NCI-H345 (cell line): Measurements from ENCODE around the gene HOXB8.
A peak's percentile ranks its signal among the peaks of the same experiment; 100 is the strongest.

Source experiments
- DNase-seq: peaks from one replicate; lab custom pipeline; 2025; lab: John Stamatoyannopoulos, UW

Gene HOXB8

DNA sequence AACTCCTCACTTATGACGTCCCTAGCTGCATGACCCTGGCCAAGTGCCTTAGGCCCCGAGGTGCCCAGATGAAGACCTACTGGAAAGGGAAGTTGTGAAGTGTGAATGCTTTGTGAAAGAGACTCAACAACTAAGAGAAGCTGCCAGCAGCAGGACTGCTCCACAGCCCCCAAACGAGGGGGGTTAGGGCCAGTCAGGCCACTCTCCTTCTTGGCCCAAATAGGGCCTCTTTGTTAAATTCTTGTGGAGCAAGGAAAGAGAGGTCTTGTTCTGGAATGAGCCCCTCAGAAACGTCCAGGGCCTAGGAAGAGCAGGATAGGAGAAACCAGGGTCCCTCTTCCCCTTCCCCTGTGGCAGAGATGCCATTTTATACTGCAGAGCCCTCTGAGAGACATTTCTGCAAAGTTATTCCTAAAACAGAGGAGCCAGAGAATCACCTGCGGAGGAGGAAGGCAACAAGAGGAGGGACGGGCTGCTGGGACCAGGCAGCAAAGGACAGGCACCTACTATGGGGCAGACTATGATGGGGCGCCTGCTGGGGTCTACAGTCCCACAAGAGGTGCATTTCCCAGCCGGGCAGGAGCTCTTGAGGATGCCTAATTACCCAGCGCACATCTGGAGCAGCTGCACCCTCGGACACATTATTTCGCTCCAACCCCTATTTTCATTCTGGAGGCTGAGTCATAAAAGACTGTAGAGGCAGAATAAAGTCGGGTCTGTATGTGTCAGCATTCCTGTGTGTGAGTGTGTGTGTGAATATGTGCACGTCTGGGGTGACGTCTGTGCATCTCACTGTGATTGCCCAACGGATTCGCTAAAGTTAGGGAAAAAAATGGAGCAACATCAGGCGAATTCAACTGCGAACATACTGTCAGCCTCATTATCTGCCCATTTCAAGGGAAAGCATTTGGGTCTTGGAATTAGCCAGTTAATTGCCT lies 22.5 kb upstream of the HOXB8 start:
- no peak for DNase-seq

- no peak for DNase-seq
These were observed 21.3 kb upstream of the HOXB8 start for GRCh38 chr17:48636177-48637018.

DNA sequence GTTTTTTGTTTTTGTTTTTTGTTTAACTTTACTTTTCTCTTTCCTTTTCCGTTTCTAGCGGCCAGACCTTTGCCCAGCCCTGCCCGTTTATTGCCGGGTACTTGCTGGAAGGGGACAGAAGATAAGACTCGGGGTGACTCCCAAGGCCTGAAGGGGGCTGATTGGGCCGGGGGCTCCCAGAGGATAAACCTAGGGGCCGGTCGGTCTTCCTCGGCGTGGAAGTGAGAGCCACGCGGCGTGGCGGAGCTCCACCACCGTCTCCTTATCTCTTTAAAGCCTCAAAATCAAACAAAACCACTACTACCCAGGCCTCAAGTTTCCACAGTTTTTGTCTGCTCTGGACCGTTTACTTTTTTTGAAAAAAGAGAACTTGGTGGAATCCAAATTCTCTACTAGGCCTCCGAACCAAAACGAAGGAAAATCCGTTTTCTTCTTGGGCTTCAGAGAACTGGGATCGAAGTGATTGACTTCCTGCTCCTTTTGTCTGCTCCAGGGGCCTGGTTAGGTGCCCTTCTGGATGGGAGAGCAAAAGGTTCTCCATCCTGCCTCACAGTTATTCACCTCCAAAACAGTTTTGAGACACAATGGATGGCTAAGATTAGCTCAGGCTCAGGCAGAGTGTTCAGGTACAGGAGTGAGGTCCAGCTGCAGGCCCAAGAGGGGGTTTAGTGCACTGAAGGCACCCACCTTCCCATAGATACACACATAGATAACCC lies 19.6 kb upstream of the HOXB8 start:
- DNase-seq, result no peak

DNA sequence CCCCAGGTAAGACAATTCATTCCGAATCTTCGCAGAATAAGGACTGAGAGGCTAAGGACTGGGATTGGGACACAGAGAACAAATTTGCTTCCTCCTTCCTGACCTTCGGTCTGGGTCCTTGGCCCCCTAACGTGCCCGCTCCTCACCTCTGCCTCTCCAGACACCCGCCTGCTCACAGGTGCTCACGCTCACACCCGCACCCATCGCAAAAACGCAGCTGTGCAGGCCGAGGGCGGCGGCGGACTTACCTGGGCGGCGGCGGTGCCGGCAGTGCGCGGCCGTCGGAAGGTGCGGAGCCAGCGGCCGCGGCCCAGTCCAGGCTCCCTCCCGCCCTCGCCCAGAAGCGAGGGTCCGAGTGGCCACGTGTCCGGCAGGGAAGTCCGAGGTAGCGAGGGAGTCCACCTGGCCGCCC lies 18.2 kb upstream of the HOXB8 start:
- DNase-seq, result no peak

DNA sequence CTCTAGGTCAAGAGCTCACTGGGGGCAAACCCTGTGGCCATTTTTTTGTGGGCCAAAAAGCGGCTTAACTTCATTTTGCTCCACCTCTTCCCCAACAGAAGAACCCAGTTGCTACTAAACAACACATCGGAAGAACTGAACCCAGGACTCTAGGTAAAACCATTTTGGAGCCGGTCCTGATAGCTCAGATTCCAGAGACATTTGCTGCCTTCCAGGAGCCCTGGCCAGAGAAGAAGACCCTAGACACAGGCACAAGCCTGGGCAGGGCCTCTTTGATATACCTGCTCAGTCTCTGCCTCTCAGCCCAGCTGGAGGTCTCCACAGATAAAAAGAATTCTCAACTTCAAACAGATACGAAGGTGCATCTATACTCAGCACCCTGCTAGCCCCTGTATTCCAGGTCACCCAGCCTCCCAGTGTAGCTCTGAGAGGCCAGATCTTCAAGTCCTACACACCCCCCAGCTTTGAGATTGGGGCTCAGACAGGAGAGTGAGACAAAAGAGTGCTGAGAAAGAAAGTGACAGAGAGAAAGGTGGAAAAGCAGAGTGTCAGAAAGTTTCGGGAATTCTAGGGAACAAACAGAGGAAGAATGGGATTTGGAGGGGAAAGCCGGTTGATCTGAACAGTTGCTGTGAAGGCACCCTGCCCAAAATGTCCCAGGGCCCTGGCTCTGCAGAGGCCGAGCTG lies 17.6 kb upstream of the HOXB8 start:
- no peak for DNase-seq

DNA sequence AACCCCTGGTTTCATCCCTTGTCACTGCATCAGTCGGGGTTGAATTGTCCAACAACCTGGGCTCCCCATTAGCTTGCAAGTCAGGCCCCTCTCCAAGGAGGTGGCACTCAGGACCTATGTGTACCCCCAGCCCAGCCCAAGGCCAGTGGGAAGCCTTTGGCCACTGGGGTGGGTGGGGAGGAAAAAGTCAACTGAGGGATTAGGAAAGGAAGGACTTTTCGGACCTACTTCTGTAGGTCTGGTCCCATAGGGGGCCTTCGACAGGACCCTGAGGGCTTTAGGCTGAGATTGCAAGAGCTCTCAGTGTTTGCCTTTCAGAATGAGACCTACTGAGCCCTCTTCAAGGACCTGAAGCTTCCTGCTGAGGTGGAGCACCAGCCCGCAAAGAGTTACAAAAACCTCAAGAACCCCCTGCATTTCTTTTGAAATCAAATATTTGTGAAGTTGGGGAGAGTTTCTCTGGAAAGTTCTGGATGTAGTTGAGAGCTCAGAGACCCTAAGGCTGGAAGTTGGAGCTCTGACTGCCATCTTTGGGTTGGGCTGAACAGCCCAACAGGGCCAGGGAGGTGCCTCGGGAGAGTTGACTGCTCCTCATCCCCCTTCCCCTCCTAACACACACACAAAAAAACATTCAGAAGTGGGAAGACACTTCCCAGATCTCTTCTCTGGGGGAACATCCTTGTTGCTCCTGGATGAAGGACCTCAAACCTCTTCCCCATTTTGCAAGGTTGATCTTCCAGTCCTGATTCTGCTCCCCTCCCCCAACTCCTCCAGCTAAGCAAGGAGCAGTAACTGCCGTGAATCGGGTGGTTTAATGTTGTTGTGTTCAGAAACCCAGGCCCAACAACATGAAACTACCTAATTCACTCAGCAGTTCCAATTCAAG lies 16.8 kb upstream of the HOXB8 start:
- DNase-seq, result no peak

DNA sequence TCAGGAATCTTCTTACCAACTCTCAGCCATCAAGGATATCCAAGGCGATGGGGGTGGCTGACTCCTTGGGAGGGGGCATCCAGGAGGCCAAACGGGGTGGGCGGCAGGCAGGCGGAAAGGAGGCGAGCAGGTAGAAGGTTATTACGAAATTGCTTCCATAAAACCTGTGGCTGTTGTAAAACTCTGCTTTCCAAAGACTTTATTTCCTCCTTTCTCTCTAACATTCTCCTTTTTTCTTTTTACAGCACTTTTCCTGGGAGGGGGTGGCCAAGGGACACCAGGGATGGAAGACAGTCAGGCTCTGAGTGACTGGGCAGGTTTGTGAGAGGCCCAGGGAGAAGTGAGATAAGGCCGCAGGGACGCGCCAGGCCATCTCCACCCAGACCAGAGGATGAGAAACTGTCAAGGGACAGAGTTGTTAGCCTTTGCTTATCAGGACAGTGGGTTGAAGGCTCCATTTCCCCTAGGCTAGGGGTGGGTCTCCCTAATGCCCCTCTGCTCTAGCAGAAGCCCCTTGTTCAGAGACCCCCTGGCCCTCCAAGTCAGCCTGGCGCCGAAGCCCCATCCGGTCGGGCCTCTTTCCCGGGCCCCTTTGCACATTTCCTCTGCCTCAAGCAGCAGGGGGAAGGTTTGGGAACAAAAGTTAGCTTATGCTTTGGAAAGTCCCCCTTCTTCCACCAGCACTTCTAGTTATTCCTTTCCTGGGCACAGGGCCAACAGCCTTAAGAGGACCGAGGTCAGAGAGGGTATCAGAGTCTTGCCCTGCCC lies 16.0 kb upstream of the HOXB8 start:
- DNase-seq, result no peak

GRCh38 chr17:48630009-48630924 lies 15.2 kb upstream of the HOXB8 start:
- DNase-seq, result no peak

- DNase-seq, result no peak
These were observed 14.3 kb upstream of the HOXB8 start for GRCh38 chr17:48629411-48629759.

GRCh38 chr17:48628649-48629410 lies 13.7 kb upstream of the HOXB8 start:
- DNase-seq, result no peak

- no peak for DNase-seq
These were observed 12.8 kb upstream of the HOXB8 start for GRCh38 chr17:48627623-48628521.

- no peak for DNase-seq
These were observed 12.1 kb upstream of the HOXB8 start for GRCh38 chr17:48627118-48627597.

- DNase-seq, result peak; percentile 57
These were observed 11.4 kb upstream of the HOXB8 start, which contains the start of gene HOXB9 for GRCh38 chr17:48626245-48627117. HOXB9 (minus strand) TSS chr17:48626358; CDS start chr17:48626269, 89 bp downstream.

DNA sequence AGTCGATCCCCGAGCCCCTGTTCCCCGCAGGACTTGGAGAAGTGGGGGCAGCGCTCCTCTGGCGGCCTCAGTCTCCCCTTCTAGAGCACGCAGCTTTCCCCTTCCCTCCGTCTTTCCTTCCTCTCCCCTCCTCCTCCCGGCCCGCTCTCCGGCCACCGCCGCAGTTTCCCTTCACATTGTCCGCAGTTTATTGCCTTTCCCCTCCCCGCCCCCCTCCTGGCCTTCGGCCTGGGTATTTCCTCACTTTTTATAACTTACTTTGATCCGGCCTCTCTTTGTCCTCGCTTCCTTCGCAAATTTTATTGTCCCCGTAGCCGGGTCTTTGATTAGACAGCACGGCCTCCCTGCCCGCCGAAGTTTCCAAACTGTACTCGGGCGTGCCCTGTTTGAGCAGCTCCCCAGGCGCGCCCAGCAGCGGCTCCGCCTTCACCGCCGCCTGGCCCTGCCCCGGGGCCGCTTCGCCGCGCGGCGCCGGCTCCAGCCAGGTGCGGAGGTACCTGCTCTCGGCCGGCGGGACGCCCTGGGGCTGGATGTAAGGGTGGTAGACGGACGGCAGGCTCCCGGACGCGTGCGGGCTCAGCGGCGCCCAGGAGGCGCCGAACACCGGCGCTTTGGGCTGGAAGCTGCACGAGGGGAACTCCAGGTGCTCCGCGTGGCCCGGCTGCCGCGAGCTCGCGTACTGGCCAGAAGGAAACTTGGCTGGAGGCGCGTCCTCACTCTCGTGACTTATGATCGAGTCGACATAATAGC lies 10.6 kb upstream of the HOXB8 start:
- DNase-seq, result peak; percentile 37
